ENCODE data around the gene C1S.
"Not testable (repeated sequence)": the region's sequence is repeated elsewhere in the genome, so short reads cannot be mapped to it uniquely, and the experiment has no call there.

Gene C1S

DNA sequence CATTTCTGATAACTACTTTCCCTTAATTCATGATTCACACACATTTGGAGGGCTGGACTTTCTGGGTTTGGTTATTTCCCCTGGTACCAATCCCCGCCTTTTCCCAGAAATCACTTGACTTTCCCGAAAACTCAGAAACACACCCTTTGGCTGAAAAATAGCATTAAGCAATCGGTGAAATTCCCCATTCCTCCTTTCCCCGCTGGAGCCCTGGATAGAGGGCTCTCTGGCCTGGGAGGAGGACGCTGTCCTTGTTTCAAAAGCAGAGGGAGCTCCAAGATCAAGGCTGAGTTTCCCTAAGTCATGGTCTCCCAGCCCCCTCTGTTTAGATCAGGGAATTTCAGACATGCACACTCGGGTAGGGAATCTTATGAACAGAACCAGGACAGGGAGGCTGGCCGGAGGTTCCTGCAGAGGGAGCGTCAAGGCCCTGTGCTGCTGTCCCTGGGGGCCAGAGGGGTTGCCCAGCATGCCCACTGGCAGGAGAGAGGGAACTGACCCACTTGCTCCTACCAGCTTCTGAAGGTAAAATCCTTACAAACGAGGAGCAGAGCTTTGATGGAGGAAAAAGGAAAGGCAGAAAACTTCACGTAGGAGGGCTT lies at the start of gene C1S:
Gene C1S (plus strand): TSS at position 366 of the 602 bp plus-strand sequence. CDS start 1,195 bp downstream, outside the sequence.
- FAIRE-seq (no peak), DNase-seq (ENCODE audit: insufficient read length, low spot score) (no peak)

DNA sequence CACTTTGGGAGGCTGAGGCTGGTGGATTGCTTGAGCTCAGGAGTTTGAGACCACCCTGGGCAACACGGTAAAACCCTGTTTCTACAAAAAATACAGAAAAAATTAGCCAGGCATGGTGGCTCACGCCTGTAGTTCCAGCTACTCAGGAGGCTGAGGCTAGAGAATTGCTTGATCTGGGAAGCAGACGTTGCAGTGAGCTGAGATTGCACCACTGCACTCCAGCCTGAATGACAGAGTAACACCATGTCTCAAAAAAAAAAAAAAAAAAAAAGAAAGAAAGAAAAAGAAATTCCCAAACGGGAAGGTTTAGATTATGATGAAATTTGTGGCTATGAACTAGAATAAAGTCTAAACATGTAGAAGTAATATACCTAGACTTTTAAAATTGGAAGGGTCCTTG lies 49.1 kb upstream of the C1S start:
- DNase-seq (ENCODE audit: insufficient read length, low spot score); FAIRE-seq: not testable (repeated sequence)

DNA sequence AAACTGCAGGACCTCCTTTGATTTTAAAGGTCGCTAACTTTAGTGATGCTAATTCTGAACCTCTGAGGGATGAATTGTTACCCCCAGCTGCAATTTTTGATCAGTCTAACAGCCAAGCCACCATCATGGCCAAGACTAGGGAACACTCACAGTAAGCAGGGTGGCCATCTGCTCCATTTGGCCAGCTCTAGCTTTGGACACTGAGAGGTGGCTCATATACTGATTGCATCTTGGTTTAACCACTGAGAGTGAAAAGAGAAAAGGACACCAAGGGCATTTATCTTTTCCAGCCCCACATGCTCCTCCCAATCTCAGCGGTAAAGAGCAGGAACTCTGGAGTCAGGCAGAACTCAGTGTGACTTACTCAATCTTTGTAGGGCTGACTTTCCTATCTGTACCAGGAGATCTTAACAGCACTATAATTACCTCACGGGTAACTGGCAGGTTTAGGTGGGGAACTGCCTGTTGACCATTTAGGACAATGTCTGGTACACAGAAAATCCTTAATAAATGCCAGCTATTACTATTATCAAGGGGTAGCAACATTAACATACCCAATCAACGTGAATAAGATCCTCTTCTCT lies 48.4 kb upstream of the C1S start:
- FAIRE-seq (no peak), DNase-seq (ENCODE audit: insufficient read length, low spot score) (no peak)

GRCh38 chr12:7013101-7013500 lies 47.4 kb upstream of the C1S start:
- no peak for DNase-seq (ENCODE audit: insufficient read length, low spot score)
- no peak for FAIRE-seq

DNA sequence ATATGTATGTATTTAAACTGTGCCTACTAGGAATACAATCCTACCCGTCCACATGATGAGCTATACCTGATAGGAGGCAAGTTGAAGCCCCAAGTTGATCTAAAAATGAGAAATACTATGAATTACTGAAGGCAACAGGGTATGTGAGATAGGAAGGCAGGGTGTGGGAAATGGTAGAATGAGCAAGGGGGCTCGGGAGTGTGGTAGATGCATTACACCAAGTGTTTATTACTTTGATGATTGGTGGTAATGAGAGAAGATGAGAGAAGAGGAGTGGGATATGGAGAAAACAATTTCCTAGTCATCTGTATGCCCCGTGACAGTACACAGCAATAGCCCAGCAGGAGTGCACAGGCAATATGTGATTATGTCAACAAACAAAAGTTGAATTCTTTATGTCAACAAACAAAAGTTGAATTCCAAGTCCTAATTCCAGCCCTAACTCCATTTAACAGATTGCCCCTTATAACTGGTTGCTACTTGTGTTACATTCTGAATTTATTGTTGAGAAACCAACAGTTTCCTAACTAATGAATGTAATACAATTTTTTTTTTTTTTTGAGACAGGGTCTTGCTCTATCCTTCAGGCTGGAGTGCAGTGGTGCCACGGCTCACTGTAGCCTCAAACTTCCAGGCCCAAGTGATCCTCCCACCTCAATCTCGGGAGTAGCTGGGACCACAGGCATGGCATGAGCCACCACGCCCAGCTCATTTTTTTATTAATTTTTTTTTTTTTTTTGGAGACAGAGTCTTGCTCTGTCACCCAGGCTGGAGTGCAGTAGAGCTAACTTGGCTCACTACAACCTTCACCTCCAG lies 44.8 kb upstream of the C1S start:
- FAIRE-seq: no peak

DNA sequence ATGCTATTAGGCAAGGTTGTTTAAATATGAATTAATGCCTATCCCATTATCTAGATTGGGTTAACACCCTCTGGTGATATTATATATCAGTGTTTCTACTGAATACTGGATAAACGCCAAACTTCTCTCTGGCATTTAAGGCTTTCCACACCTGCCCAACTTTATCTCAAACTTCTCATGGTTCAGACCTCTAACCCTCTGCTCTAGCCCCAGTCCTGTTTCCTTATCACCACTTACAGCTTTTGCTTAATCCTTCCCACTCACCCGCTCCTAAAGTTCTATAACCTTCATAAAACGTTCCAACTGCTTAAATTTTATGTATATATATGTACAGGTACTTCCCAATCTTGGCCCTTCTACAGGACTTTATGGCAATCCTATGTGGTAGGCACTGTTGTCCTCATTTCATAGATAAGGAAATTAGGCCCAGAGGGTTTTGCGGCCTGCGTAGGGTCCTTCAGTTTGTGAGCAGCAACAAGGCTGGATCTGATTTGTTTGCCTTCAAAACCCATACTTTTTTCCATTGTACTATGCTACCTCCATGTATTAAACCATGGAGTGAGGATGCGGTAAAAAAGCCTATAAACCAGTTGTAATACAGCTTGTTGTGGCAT lies 43.5 kb upstream of the C1S start:
- FAIRE-seq (no peak), DNase-seq (ENCODE audit: insufficient read length, low spot score) (no peak)

More for the DNA sequence above, 44.8 kb upstream of the C1S start:
- no peak for DNase-seq (ENCODE audit: insufficient read length, low spot score)

- FAIRE-seq: no peak
- no peak for DNase-seq (ENCODE audit: insufficient read length, low spot score)
Measured at GRCh38 chr12:7017870-7018349, 42.6 kb upstream of the C1S start.

DNA sequence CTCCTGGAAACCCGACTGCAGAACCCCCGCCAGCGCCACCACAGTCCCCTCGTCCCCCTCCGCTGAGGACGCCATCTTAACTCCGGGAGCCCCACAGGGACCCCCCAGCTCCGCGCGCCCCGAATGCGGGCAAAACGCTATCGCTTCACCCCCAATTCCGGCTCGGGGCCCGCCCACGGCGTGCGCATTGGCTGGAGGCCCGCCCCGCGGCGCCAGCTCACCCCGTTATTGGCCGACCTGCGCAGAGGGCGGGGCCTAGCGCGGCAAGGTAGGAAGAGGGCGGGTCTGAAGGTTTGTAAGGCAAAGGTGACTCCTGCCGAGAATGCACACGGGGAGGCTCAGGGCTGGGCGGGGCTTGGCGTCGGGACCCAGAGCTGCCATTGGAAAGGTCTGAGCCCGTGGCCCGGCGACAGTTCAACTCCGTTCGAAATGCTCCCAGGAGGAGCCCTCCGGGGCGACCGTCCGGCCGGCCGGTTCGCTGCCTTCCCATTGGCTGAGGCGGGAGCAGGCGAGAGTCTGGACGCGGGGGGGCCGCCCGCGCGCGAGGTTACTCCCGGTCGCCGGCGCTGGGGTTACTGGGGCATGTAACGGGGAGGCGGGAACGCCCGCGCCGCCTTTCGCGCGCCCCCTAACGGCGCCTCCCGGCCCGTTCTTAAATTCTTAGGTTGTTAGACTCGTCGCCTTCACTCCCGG lies 42.0 kb upstream of the C1S start, which contains the start of gene LPCAT3:
Gene LPCAT3 (minus strand): TSS at position 127 of the 693 bp plus-strand sequence. CDS start 52 bp downstream, at position 75.
- DNase-seq (ENCODE audit: insufficient read length, low spot score) (peak; percentile 92), FAIRE-seq (peak; percentile 94)

GRCh38 chr12:7019043-7019569 lies 41.4 kb upstream of the C1S start:
- FAIRE-seq: peak; percentile 11
- DNase-seq (ENCODE audit: insufficient read length, low spot score): no peak

DNA sequence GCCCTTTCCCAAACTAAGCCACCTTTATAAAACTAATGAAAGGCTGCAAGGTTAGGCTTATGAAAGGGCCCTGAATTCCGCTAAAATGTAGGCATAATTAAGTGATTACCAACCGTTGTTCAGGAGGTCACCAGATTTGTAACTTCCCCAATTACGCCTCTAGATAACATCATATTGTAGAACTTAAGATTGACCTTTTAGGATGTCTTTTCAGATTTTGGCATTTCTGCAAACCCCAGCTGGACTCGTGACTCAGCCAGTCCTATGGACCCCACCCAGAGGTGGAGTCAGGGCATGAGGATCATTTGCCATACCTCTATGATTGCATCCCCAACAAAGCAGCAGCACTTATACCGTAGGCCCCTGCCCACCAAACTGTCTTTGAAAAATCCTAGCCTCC lies 38.6 kb upstream of the C1S start:
- FAIRE-seq (no peak), DNase-seq (ENCODE audit: insufficient read length, low spot score) (no peak)

DNA sequence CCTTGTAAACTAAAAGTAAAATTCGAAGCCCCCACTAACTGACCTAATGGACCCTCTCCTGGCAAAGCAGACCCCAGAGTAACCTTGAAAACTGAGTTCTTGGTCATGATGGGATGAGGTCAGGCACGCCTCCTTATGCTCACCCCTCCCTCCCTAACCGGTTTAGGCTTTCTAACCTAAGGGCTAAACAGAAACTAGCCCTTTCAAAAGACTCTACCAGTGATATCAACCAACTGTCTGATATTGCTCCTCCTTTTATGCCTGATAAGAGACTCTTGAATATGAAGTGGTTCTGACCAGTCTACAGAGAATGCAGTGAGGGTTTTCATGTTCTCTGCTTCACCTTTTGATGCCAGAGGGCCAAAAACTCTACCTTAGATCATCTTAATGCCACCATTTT lies 37.4 kb upstream of the C1S start:
- FAIRE-seq: no peak
- no peak for DNase-seq (ENCODE audit: insufficient read length, low spot score)

DNA sequence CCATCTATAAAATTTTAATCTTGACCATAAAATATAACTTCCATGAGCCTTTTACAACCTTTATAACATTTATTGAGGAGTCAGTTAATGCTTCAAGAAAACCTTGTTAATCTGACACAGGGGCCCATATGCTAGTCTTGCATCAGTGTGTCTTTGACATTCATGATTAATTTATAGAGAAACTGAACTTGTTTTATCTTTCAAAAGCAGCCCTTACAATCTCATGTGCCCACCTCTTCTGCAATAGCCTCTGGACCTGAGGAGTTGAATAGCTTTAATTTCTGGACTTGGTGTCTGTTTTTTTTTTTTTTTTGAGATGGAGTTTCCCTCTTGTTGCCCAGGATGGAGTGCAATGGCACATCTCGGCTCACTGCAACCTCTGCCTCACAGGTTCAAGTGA lies 33.7 kb upstream of the C1S start:
- FAIRE-seq (no peak), DNase-seq (ENCODE audit: insufficient read length, low spot score) (no peak)

GRCh38 chr12:7031306-7031705 lies 29.2 kb upstream of the C1S start:
- no peak for FAIRE-seq
- DNase-seq (ENCODE audit: insufficient read length, low spot score): no peak

GRCh38 chr12:7032990-7033389 lies 27.5 kb upstream of the C1S start:
- no peak for DNase-seq (ENCODE audit: insufficient read length, low spot score)
- no peak for FAIRE-seq

- DNase-seq (ENCODE audit: insufficient read length, low spot score): no peak
- FAIRE-seq: no peak
Measured at GRCh38 chr12:7034464-7034863, 26.1 kb upstream of the C1S start.

GRCh38 chr12:7035463-7035862 lies 25.1 kb upstream of the C1S start:
- DNase-seq (ENCODE audit: insufficient read length, low spot score) (no peak), FAIRE-seq (no peak)

DNA sequence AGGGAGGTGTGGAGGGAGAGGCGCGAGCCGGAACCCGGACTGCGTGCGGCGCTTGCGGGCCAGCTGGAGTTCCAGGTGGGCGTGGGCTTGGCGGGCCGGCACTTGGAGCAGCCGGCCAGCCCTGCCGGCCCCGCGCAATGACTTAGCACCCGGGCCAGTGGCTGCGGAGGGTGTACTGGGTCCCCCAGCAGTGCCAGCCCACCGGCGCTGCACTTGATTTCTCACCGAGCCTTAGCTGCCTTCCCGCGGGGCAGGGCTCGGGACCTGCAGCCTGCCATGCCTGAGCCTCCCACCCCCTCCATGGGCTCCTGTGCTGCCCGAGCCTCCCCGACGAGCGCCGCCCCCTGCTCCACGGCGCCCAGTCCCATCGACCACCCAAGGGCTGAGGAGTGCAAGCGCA lies 23.1 kb upstream of the C1S start:
- not testable (repeated sequence) for FAIRE-seq

GRCh38 chr12:7038591-7038990 lies 21.9 kb upstream of the C1S start:
- FAIRE-seq (no peak), DNase-seq (ENCODE audit: insufficient read length, low spot score) (no peak)

More for the DNA sequence above, 23.1 kb upstream of the C1S start:
- not testable (repeated sequence) for DNase-seq (ENCODE audit: insufficient read length, low spot score)

DNA sequence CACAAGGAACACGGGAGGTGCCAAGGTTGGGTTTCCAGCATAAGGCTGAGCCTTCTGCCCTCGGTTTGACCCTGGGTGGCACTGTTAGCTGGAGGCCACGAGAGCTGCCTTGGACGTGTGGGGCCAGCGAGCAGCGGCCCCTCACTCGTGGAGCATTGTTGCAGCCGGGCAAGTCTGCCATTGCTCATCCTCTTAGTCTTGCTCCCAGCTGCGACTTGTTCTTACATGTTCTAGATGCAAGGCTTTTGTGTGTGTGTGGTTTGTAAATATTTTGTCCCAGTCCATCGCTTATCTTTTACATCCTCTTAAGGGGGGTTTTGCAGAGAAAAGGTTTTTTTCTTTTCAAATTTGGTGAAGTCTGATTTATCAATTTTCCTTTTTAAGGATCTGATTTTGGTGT lies 21.1 kb upstream of the C1S start:
- DNase-seq (ENCODE audit: insufficient read length, low spot score): no peak
- FAIRE-seq: no peak

- DNase-seq (ENCODE audit: insufficient read length, low spot score): no peak
- FAIRE-seq: no peak
Measured at GRCh38 chr12:7042842-7043241, 17.7 kb upstream of the C1S start.

Measured in GM19239 (cell line).